Stimulated activated naive CD8-positive, alpha-beta T cell treated with anti-CD3 and anti-CD28 coated beads, Interleukin-15, amount 100 ng/mL, for 72 hours (primary cell): Measurements from ENCODE around the gene ANO3.
"Not testable (repeated sequence)": the region's sequence is repeated elsewhere in the genome, so short reads cannot be mapped to it uniquely, and the experiment has no call there.

Source experiments
- ATAC-seq: fragments of 150-1000 bp; cut with Tn5 transposase; 2 replicates; pipeline ENCODE4 v1.10.0; 2021; ENCODE audit warnings: mild to moderate bottlenecking, moderate library complexity
- DNase-seq, 2 donors: peaks; one replicate each; pipeline ENCODE4 v3.0.0; 2021 to 2022
- H3K27ac Mint-ChIP-seq, 2 donors: one replicate each; pipeline ENCODE4 v1.8.0; 2022; ENCODE audit warnings: mild to moderate bottlenecking in 2 of 2, mixed read lengths in 2 of 2, moderate library complexity in 2 of 2
- H3K27me3 Mint-ChIP-seq: one replicate; pipeline ENCODE4 v1.8.0; 2022; ENCODE audit warnings: mixed read lengths
- H3K4me1 Mint-ChIP-seq: one replicate; pipeline ENCODE4 v1.8.0; 2022; ENCODE audit warnings: mild to moderate bottlenecking, mixed read lengths
- H3K4me3 Mint-ChIP-seq, 2 donors: one replicate each; pipeline ENCODE4 v1.8.0; 2022; ENCODE audit warnings: mild to moderate bottlenecking in 2 of 2, mixed read lengths in 2 of 2, moderate library complexity in 1 of 2
- H3K9me3 Mint-ChIP-seq, 2 donors: one replicate each; pipeline ENCODE4 v1.8.0; 2022; ENCODE audit warnings: mixed read lengths in 2 of 2

The ANO3 gene

GRCh38 chr11:26571861-26572654 lies 240.1 kb downstream of the ANO3 start, which contains the start of gene MUC15:
MUC15 (minus strand) TSS chr11:26572263; CDS start chr11:26567094, 5,169 bp downstream.
- H3K27ac Mint-ChIP-seq = no peak within 1 kb of the TSS
- ATAC-seq = no peak
- no peaks in the 10 kb centered on the region for H3K4me1 Mint-ChIP-seq
- no peaks in the 10 kb centered on the region for H3K9me3 Mint-ChIP-seq
- DNase-seq = no peak
- H3K4me3 Mint-ChIP-seq = no peak within 1 kb of the TSS
- no peaks in the 10 kb centered on the region for H3K27me3 Mint-ChIP-seq

- H3K9me3 Mint-ChIP-seq = no peaks in the 10 kb centered on the region
These were observed 241.0 kb downstream of the ANO3 start for GRCh38 chr11:26572770-26573402.

GRCh38 chr11:26573896-26574295 lies 242.0 kb downstream of the ANO3 start:
- no peak overlapping the region for H3K4me3 Mint-ChIP-seq
- H3K9me3 Mint-ChIP-seq = no peaks in the 10 kb centered on the region
- no peak overlapping the region for H3K27ac Mint-ChIP-seq
- no peaks in the 10 kb centered on the region for H3K4me1 Mint-ChIP-seq
- ATAC-seq (no peak), DNase-seq (no peak)
- no peaks in the 10 kb centered on the region for H3K27me3 Mint-ChIP-seq

More at GRCh38 chr11:26572770-26573402, 241.0 kb downstream of the ANO3 start:
- DNase-seq = no peak
- Mint-ChIP-seq H3K27me3 (no peaks in the 10 kb centered on the region), H3K27ac (no peak overlapping the region), H3K4me3 (no peak overlapping the region), H3K4me1 (no peaks in the 10 kb centered on the region)
- no peak for ATAC-seq

GRCh38 chr11:26575946-26576345 lies 244.0 kb downstream of the ANO3 start:
- ATAC-seq (no peak), DNase-seq (no peak)
- Mint-ChIP-seq H3K9me3 (no peaks in the 10 kb centered on the region), H3K27me3 (no peaks in the 10 kb centered on the region), H3K27ac (no peak overlapping the region), H3K4me3 (no peak overlapping the region), H3K4me1 (no peaks in the 10 kb centered on the region)

- Mint-ChIP-seq H3K4me1 (no peaks in the 10 kb centered on the region), H3K9me3 (no peaks in the 10 kb centered on the region), H3K4me3 (no peak overlapping the region), H3K27ac (peak overlapping the region in 1 of 2 donors; percentile 9), H3K27me3 (no peaks in the 10 kb centered on the region)
- DNase-seq = no peak
- no peak for ATAC-seq
These were observed 247.2 kb downstream of the ANO3 start for GRCh38 chr11:26578998-26579661.

GRCh38 chr11:26579683-26580082 lies 247.8 kb downstream of the ANO3 start:
- Mint-ChIP-seq H3K27ac (no peak overlapping the region), H3K4me3 (no peak overlapping the region), H3K9me3 (no peaks in the 10 kb centered on the region), H3K27me3 (no peaks in the 10 kb centered on the region), H3K4me1 (no peaks in the 10 kb centered on the region)
- DNase-seq = no peak
- ATAC-seq = no peak

GRCh38 chr11:26580929-26581328 lies 249.0 kb downstream of the ANO3 start:
- H3K4me1 Mint-ChIP-seq = no peaks in the 10 kb centered on the region
- DNase-seq = no peak

GRCh38 chr11:26583550-26583949 lies 251.6 kb downstream of the ANO3 start:
- H3K27ac Mint-ChIP-seq = no peak overlapping the region
- H3K9me3 Mint-ChIP-seq = peaks cover 0 to 6% of the 10 kb centered on the region in 2 donors
- no peak for DNase-seq
- no peaks in the 10 kb centered on the region for H3K4me1 Mint-ChIP-seq
- no peak overlapping the region for H3K4me3 Mint-ChIP-seq
- no peaks in the 10 kb centered on the region for H3K27me3 Mint-ChIP-seq
- ATAC-seq = no peak

More at GRCh38 chr11:26580929-26581328, 249.0 kb downstream of the ANO3 start:
- Mint-ChIP-seq H3K9me3 (peaks cover 0 to 6% of the 10 kb centered on the region in 2 donors), H3K27me3 (no peaks in the 10 kb centered on the region), H3K27ac (no peak overlapping the region), H3K4me3 (no peak overlapping the region)
- ATAC-seq = no peak

- DNase-seq (no peak), ATAC-seq (no peak)
- no peaks in the 10 kb centered on the region for H3K4me1 Mint-ChIP-seq
- no peak overlapping the region for H3K27ac Mint-ChIP-seq
- H3K9me3 Mint-ChIP-seq = peaks cover 5 to 6% of the 10 kb centered on the region in 2 donors
- H3K27me3 Mint-ChIP-seq = no peaks in the 10 kb centered on the region
- no peak overlapping the region for H3K4me3 Mint-ChIP-seq
These were observed 252.9 kb downstream of the ANO3 start for GRCh38 chr11:26584818-26585217.

GRCh38 chr11:26587073-26587472 lies 255.1 kb downstream of the ANO3 start:
- Mint-ChIP-seq H3K9me3 (peaks cover 15 to 18% of the 10 kb centered on the region in 2 donors), H3K27ac (no peak overlapping the region), H3K27me3 (no peaks in the 10 kb centered on the region), H3K4me3 (no peak overlapping the region), H3K4me1 (no peaks in the 10 kb centered on the region)
- DNase-seq = no peak
- ATAC-seq = no peak

- Mint-ChIP-seq H3K4me3 (no peak overlapping the region), H3K9me3 (peaks cover 20 to 40% of the 10 kb centered on the region in 2 donors), H3K27ac (no peak overlapping the region), H3K4me1 (no peaks in the 10 kb centered on the region), H3K27me3 (no peaks in the 10 kb centered on the region)
- no peak for ATAC-seq
- DNase-seq = no peak
These were observed 261.8 kb downstream of the ANO3 start for GRCh38 chr11:26593691-26594090.

- H3K27me3 Mint-ChIP-seq, ATAC-seq, H3K4me1 Mint-ChIP-seq, H3K27ac Mint-ChIP-seq, H3K4me3 Mint-ChIP-seq, DNase-seq: not testable (repeated sequence)
- peaks cover 11 to 41% of the 10 kb centered on the region in 2 donors for H3K9me3 Mint-ChIP-seq
These were observed 263.4 kb downstream of the ANO3 start for GRCh38 chr11:26595207-26595865.

- H3K9me3 Mint-ChIP-seq = peaks cover 16 to 42% of the 10 kb centered on the region in 2 donors
- not testable (repeated sequence) for H3K4me3 Mint-ChIP-seq, H3K27ac Mint-ChIP-seq, DNase-seq, H3K4me1 Mint-ChIP-seq, ATAC-seq, H3K27me3 Mint-ChIP-seq
These were observed 265.2 kb downstream of the ANO3 start for GRCh38 chr11:26597049-26597689.

- Mint-ChIP-seq H3K27ac (no peak overlapping the region), H3K9me3 (peaks cover 17 to 44% of the 10 kb centered on the region in 2 donors)
- no peak for ATAC-seq
These were observed 266.0 kb downstream of the ANO3 start for GRCh38 chr11:26597899-26598298.

GRCh38 chr11:26599425-26599824 lies 267.5 kb downstream of the ANO3 start:
- H3K4me3 Mint-ChIP-seq = no peak overlapping the region
- H3K9me3 Mint-ChIP-seq = peaks cover 21 to 36% of the 10 kb centered on the region in 2 donors
- no peak for ATAC-seq
- no peaks in the 10 kb centered on the region for H3K27me3 Mint-ChIP-seq
- no peaks in the 10 kb centered on the region for H3K4me1 Mint-ChIP-seq
- H3K27ac Mint-ChIP-seq = no peak overlapping the region
- DNase-seq = no peak

More at GRCh38 chr11:26597899-26598298, 266.0 kb downstream of the ANO3 start:
- no peak for DNase-seq
- Mint-ChIP-seq H3K27me3 (no peaks in the 10 kb centered on the region), H3K4me1 (no peaks in the 10 kb centered on the region), H3K4me3 (no peak overlapping the region)
